Amniotic stem cell (primary cell): ENCODE results near the gene PCYOX1L.
"Not testable (repeated sequence)": the region's sequence is repeated elsewhere in the genome, so short reads cannot be mapped to it uniquely, and the experiment has no call there.

Source experiments
- DNase-seq: peaks from one replicate; lab custom pipeline; 2025; lab: John Stamatoyannopoulos, UW

Gene PCYOX1L

DNA sequence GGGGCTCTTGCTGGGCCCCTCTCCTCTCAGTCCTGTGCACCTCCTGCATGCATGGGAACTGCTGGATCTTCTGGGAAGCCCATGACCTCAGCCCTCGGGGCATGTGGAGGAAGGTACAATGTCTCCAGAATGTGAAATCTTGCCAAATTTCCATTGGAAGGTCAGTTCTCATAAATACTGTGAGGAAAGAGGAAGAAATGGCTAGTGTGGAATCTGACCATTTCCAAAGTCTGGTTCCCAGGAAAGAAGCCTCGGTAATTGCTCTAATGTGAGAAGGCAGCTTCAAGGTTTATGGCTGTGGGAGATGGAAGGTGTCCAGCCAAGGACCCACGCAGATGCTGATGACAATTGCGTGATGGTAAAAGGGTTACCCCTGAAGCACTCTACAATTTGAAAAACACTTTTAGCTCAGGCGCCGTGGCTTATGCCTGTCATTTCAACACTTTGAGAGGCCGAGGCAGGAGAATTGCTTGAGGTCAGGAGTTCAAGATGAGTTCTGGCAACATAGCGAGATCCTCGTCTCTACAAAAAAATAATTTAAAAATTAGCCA lies 29.3 kb downstream of the PCYOX1L start:
- no peak for DNase-seq

DNA sequence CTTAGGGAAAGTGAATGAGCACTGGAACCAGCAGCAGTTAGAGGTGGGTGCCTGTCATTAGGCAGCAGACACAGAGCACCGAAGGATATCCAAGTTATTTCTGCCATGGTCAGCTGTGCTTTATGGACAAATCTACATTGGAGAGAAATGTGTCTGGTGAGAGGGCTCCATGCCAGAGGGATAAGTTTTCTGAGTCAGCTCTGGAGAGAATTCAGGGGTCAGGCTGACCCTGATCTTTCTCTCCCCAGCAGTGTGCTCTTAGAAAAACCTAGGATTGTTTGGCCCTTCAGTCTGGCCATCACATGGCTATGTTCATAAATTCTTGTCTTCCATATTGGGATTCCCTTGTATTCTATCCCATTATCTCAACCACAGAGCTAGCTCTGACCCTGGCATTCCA lies 30.1 kb downstream of the PCYOX1L start:
- DNase-seq, result no peak

DNA sequence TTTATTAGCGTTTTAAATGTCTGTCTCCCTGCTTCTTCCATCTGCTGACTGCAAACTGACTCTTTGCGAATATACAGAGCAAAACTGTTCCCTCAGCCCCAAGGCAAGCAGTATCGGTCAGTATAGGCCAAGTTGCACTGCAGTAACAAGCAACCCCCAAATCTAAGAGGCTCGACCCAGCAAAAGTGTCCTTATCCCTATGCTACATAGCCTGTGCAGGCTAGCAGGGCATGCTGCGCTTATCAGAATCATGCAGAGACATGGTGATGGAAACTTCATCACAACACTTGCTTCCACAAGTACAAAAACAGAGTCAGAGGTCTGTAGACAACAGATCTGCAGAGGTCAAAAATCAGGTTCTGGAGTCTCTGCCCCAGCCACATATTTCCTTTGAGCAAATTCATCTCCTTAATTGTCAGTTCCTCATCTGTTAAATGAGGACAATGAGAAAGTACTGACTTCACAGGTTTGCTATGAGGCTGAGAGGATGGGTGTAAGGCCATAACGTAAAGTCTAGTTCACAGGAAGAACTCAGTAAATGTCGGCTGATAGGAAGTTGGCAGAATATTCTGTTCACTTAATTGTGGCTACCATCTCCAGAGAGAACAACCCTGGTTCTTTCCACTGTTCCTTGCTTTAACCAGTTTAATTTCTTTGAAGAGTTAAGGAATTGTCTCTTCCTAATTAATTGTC lies 30.8 kb downstream of the PCYOX1L start:
- no peak for DNase-seq

DNA sequence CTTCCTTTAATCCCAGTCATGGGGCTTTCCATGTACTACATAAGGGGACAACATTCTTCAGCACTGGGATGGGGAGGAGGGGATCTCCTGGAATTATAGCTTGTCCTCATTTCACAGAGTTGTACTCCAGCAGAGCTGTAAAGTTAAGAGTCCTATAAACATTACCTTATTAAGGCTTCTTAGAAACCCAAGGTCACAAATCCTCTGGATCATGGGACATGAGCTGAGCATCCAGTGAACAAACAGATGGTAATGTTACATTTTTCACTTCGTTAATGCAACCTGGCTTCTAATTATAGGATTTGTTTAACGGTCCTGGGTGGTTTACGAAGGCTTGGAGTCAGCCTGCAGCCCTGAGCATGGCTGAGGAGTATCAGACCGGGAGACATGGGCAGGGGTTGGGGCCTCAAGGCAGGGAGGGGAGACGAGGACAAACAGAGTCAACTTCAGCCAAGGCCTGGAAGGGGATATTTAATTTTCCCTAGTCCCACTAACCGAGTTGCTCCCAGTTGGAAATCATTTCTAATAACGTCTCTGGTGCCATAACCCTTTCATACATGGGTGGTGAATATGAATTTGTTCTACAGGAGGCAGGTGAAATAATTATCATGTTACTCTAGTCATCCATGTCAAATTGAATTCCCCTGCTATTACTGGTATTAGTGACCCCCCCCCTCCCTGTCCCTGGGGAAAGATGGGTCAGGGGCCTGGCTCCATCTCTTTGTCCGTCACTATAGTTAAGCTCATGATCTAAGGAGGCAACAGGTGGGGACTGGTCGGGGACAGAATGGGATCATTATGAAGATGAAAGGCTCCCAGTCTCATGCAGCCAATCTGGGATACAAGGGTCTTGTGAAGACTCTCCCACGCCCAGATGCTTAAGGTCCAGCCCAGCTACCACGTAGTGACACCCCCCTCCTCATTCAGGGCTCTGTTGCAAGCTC lies 32.0 kb downstream of the PCYOX1L start:
- no peak for DNase-seq

DNA sequence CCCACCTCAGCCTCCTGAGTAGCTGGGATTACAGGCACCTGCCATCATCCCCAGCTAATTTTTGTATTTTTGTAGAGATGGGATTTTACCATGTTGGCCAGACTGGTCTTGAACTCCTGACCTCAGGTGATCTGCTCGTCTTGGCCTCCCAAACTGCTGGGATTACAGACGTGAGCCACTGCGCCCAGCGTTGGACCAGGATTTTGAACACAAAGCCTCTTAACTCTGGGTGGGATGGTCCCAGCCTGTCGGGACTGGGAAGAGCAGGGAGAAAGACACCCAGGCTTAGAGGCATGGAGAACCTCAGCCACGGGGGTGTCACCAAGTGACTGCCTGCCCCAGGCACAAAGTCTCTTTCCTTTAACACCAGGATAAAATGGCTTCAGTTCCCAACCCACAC lies 33.2 kb downstream of the PCYOX1L start:
- not testable (repeated sequence) for DNase-seq

DNA sequence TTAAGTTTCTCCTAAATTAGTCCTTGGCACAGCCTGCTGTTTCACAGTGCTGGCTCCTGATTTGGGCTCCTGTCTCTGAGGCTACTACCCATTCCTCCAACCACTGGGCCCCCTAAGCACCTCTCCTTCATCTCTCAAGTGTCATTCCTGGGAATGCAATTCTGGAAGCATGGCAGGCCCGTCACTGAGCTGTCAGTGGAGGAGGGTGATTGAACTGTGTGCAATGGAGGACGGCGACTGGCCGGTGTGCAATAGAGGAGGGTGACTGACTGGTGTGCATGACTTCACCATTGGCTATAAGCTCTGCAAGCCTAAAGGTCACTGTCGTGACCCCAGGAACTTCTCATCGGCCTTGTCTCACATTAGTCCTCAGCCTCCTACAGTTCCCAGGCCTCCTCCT lies 33.7 kb downstream of the PCYOX1L start:
- no peak for DNase-seq

DNA sequence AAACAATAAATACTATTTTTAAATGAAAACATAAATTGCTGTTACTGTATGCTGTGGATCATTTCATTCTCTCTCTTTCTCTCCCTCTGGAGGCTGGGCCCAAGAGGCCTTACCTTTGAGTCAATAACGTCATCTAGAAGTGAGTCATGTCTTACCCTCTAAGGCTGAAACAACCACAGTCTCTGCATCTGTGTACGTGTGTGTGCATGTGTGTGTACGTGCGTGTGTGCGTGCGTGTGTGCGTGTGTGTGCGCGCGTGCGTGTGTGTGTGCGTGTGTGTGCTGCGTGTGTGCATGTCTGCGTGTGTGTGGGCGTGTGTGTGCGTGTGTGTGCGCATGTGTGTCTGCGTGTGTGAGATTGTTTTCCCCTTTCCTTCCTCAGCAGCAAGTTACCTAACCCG lies 34.9 kb downstream of the PCYOX1L start:
- no peak for DNase-seq

DNA sequence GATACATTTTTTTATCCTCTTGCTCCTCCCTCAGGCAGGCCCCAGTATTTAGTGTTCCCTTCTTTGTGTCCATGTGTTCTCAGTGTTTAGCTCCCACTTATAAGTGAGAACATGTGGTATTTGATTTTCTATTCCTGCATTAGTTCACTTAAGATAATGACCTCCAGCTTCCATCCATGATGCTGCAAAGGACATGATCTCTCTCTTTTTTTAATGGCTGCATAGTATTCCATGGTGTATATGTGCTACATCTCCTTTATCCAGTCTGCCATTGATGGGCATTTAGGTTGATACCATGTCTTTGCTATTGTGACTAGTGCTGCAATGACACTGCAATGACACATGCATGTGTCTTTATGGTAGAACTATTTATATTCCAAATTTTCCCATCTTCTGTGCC lies 37.1 kb downstream of the PCYOX1L start:
- DNase-seq, result not testable (repeated sequence)

DNA sequence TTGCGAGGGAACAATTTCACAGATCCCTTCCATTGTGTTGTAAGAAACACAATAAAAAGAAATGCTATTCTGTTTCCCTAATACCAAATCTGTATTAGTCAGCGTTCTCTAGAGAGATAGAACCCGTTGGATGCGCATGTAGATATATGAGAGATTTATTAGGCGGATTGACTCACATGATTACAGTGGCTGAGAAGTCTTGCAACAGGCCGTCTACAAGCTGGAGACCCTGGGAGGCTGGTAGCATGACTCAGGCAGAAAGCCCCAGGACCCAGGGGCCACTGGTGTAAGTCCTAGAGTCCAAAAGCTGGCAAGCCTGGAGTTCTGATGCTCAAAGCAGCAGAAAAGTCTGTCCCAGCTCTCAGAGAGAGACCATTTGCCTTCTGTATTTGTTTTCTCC lies 39.7 kb downstream of the PCYOX1L start:
- DNase-seq, result no peak

DNA sequence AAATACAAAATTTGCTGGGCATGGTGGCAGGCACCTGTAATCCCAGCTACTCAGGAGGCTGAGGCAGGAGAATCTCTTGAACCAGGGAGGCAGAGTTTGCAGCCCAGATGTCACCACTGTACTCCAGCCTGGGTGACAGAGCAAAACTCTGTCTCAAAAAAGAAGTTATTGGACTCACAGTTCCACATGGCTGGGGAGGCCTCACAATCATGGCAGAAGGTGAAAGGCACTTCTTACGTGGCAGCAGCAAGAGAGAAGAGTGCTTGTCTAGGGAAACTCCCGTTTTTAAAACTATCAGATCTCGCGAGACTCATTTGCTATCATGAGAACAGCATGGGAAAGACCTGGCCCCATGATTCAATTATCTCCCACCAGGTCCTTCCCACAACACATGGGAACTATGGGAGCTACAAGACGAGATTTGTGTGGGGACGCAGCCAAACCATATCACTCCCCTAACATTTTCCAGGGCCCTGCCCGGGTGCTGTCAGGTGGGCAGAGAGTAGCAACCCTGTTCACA lies 41.0 kb downstream of the PCYOX1L start:
- DNase-seq, result not testable (repeated sequence)

DNA sequence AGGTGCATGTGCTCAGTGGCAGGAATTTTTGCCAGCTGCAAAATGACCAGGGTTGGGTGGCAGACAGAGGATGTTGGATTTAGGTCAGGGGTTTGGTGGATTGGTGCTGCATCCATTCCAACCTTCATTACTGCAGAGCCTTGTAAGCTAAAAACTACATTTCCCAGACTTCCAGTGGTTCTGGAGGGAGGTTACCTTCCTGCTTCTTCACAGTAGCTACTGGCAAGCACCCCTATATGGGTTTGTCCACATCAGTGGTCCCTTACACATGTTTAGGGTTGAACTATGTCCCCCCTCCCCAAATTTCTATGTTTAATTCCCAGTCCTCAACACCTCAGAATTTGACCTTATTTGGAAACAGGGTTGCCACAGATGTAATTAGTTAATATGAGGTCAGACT lies 41.9 kb downstream of the PCYOX1L start:
- no peak for DNase-seq

DNA sequence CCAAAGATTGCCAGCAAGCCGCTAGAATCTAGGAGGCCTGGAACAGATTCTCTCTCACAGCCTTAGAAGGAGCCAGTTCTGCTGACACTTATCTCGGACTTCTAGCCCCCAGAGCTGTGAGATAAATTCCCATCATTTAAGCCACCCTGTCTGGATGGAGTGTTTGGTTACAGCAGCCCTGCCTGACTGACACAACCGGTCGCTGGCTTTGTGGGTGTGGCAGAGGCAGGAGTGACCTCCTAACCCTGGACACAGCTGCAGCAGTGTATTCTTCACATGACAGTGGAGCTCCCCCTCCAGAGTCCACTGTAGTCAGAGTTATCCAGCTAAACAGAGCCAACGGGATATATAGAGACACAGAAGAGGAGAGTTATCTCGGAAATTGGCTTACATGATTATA lies 42.5 kb downstream of the PCYOX1L start:
- no peak for DNase-seq

DNA sequence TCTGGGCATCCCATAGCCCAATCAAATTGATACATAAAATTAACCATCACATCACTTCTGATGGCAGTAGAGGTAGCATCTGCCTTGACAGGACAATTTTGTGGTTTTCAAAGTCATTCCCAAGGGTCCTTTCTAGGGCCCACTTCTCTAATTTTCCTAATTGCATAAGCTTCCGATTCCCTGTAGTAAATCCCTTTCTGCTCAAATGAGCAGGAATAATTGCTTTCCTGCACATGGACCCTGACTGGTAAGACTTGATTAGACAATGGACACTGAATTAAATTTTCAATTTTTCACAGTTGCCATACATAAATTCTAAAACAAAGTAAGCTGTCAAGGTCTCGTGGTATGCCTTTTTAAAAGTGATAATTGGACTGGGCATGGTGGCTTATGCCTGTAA lies 43.2 kb downstream of the PCYOX1L start:
- no peak for DNase-seq

DNA sequence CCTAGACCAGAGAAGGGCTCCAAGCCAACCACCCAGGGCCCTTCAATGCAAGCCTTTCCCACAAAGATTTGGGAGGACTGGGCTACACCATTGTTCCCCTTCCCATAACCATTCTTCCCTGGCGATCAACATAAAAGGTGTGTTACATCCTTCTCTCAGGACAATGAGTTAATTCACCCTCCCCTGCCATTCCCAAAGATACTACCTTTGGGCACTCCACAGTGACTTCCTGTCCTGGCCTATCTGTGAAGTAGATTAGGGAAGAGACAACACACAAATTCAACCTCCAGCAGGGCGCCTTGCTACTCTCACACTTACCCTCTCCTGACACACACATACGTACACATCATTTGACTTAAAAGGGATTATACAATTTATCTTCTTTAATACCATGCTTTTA lies 44.4 kb downstream of the PCYOX1L start:
- DNase-seq, result no peak

DNA sequence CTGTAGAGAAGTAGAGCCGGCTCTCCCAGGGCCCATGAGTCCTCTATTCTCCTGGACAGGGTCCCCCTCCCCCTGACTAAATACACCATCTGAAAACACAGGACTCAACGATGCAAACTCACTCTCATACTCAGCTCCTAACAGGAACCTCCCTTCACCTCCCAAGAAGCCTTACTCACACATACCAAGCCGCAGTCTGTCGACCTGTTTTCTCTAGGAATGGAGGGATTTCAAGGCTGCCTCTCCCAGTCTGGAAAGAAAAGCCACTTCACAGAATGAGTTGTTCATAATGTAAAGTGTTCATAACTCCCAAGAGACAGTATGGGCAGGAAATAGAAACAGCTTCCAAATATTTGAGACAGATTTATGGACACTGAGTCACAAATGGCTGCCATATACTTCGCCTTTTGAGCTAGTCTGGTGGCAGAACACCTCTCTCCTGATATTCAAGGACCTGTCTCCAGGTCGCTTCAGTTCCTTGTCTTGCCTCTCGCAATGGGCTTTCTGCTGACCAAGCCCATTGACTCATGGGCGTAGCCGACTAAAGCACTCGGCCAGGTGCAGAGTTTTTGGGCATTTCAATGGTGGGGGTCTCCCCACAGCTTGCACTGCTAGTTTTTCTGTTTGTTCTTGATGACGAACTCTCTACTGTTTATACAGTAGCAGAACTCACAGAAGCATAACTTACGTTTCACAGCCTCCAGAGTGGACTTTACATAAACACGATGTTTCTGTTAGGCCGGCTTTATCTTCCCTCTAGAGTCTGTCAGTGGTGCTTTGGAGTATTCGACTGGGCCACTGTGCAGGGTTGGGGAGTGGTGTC lies 46.3 kb downstream of the PCYOX1L start:
- DNase-seq, result no peak

DNA sequence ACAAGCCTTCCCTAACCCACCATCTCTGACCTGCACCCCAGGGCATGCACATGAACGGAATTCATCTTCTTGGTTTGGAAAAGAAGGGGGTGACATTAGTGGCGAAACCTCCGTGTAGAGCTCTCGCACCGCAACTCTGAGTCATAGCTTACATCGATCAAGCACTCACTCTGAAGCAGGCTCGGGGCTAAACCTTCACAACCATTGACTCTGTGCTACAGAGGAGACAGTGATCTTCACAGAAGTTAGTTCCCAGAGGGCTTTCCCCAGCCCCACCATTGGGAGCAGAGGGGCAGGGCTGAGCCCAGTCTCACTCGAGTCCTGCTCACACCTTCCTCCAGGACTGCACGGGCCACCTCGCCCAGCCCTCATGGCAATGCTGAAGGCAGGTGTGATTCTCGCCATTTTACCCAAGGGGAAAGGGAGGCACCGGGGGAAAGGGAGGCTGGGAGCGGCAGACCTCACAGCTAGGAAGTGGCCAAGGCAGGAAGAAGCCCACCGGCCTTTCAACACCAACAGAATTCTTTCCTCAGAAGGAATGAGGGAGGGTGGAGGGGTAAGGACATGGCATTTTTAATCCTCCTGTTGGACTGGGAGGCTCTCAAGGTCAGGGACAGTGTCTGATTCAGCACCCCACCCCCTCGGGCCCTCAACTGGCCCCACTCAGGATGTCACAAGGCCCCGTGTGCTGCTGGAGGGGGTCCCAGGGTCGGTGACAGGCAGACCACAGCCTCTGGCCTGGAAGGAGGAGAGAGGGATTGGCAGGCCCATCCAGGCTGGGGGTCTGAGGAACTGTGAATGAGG lies 47.1 kb downstream of the PCYOX1L start:
- DNase-seq, result peak; percentile 70

DNA sequence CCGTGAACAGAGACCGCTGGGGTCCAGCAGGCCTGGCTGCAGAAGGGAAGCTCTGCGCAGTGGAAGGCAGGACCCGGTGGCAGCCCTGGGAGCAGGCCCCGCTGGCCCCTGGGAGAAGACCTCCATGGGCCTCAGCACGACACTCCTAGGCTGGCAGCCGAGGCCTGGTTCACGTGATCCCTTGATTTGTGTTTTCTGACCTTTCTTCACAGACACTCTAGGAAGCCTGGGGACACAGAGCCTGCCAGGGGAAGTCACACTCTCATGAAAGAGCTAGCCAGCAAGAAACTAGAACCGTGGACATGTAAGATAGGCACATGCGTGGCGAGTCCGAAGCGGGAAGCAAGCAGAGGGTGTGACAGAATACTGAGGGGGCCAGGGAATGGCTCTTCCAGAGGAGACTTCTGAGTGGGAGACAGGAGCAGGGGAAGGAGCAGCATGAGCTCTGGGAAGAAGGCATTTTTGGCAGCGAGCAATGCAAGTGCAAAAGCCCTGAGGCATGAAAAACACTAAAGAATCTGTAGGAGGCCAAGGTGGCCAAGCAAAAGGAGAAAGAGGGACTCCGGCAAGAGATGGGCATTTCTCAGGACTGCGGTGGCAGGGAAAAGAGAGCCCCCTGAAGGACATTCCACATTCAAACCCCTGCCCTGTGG lies 47.8 kb downstream of the PCYOX1L start:
- no peak for DNase-seq

DNA sequence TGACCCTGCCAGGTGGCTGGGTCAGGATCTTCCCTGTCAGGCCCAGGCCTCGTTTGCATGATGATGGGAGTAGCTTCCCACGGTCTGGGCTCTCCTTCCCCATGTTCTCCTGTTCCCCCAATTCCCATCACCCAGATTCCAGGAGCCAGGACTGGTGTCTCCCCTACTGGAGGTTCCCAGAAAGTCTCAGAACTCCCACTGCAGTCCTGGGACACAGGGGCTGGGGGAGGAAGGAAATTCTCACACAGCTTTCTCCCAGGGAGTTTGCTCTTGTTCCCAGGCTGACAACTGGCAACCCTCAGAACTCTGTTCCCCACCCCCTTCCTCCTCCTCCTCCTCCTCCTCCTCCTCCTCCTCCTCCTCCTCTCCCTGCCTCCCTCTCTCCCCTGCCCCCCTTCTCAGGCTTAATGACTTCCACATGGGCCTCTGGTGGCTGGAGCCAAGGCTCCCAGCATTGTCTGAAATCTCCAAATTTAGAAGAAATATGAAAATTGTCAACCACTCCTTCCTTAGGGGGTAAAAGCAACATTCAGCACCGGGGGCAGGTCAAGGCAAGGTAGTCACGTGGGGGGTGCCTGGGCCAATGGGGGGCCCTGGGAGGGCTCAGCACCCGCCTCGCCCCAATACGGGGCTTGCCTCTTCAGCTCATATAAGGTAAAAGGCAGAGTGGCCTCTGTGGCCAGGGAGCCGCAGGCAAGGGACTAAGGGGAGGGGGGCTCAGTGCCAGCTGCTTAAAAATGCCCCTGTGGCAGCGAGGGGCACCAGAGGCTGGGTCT lies 48.5 kb downstream of the PCYOX1L start:
- peak; percentile 75 for DNase-seq

DNA sequence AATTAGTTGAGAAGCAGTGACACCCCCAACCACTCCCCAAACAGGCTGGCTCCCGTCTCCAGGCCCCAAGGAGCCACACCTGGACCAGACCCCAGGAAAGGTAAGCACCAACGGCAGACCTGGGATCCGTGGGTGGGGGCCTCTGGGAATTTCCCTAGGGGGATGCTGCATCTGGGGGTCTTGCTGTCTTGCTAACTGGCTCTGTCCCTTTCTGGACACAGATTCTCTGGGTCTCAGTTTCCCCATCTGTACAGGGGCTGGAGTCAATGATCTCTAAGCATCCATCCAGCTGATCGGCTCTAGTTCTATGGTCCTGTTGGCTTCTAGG lies 49.1 kb downstream of the PCYOX1L start:
- no peak for DNase-seq
